ENCODE measurements around the gene BLVRB. TPM values are rescaled to one million over a fixed set of nuclear protein-coding genes. Genes with fewer than 3 reads are reported as not detected.
A peak's percentile ranks its signal among the peaks of the same experiment; 100 is the strongest.

Gene BLVRB
- total and polyA plus RNA-seq, 9 of the 15 experiments (the other 6 are each of a cell fraction or from before 2014, with no cell fraction given): 81.1 to 749 (median 331) TPM

DNA sequence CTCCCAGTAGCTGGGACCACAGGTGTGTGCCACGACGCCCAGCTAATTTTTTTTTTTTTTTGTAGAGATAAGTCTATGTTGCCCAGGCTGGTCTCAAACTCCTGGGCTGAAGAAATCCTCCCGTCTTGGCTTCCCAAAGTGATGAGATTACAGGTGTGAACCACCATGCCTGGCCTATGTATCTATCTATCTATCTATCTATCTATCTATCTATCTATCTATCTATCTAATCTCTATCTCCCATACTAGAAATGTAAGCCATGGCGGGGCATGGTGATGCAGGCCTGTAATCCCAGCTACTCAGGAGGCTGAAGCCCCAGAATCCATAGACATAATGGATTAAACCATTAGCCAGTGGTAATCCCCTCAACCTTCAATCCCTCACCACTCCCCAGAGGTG, 14.9 kb downstream of the BLVRB start:
- DNase-seq (ENCODE audit: extremely low read depth in 1 of 4, low spot score in 3 of 4): no peak

DNA sequence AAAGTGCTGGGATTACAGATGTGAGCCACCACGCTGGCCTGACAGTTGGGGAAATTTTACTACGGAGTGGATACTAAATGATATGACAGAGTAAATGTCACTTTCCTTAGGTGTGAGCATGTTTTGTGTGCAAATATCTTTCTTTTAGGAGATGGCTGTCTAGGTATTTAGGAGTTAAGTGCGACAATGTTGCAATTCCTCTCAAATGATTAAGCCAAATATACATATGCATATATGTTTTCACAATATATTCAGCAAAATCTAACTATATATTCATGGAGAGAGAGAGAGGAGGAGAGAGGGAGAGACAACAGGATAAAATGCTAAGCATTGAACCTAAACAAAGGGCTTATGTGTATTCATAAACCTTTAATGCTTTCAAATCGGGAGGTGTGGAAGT, 16.0 kb downstream of the BLVRB start:
- no TSS peak for BruUV-seq (replicated peaks)

More for the DNA sequence above, 14.9 kb downstream of the BLVRB start:
- no peak overlapping the region for H3K4me3 ChIP-seq
- ChIA-PET POLR2A (interaction anchor here (1.0 kb wide), 1 partner anchor 12 kb away, joined by 3 read pairs; no protein-coding TSS in a partner anchor), CTCF (ENCODE audit: low intra/inter-chr PET ratio) (no interaction called here)
- H3K9me3 ChIP-seq (replicated peaks; ENCODE audit: control insufficient read depth, insufficient read depth, low read depth, low read length): no peaks in the 10 kb centered on the region
- no peaks in the 10 kb centered on the region; the same call in 1 of the 2 replicates for H4K20me1 ChIP-seq (replicated peaks; ENCODE audit: control insufficient read depth, insufficient read depth, low read length)
- peaks cover 13 to 14% of the 10 kb centered on the region in 2 experiments; a peak in 4 of 5 replicates for H3K4me1 ChIP-seq (replicated peaks in 1 of 2; ENCODE audit: control insufficient read depth in 2 of 2, insufficient read depth in 2 of 2, low read length in 2 of 2)
- peaks cover 69% of the 10 kb centered on the region for H3K36me3 ChIP-seq (ENCODE audit: control insufficient read depth, insufficient read depth, low read length)
- BruUV-seq (replicated peaks): no TSS peak
- no peak for ATAC-seq
- no peaks in the 10 kb centered on the region for H3K79me2 ChIP-seq (ENCODE audit: control insufficient read depth, insufficient read depth, low read length)
- no peak overlapping the region for H3K27ac ChIP-seq (ENCODE audit: extremely low read depth, low read depth, low read length)
- WGBS (ENCODE audit: insufficient coverage, low coverage, missing lambda C conversion rate): 92% methylated on average over 4 of the region's 4 CpGs
- TF ChIP-seq ZNF134 (CRISPR knock-in tag; conservative IDR thresholded peaks at IDR 0.05) (no peak), DACH1 (IDR thresholded peaks at IDR 0.05; ENCODE audit: partially characterized antibody) (peak; percentile 97), GATAD2B (IDR thresholded peaks at IDR 0.05; ENCODE audit: borderline replicate concordance) (peak; percentile 42; the same call in 1 of the 2 replicates)
- intact Hi-C loops (cut with micrococcal nuclease) (no loop called here), in situ Hi-C loops (cut with MboI) (no loop called here)
- FAIRE-seq: no peak
- H2AFZ ChIP-seq (ENCODE audit: low read depth, low read length): no peak overlapping the region
- H3K27me3 ChIP-seq (ENCODE audit: control insufficient read depth in 2 of 2, insufficient read depth in 2 of 2, low read length in 2 of 2): no peaks in the 10 kb centered on the region
- H3K9ac ChIP-seq (ENCODE audit: insufficient read depth in 1 of 2, low read depth in 2 of 2, low read length in 2 of 2): no peak overlapping the region
- H3K9me1 ChIP-seq (ENCODE audit: control insufficient read depth, insufficient read depth, low read length): no peaks in the 10 kb centered on the region
- H3K4me2 ChIP-seq (ENCODE audit: insufficient read depth, low read length): no peak overlapping the region

More for the DNA sequence above, 16.0 kb downstream of the BLVRB start:
- Histone ChIP-seq H3K9me1 (ENCODE audit: control insufficient read depth, insufficient read depth, low read length) (no peaks in the 10 kb centered on the region), H3K9ac (ENCODE audit: insufficient read depth in 1 of 2, low read depth in 2 of 2, low read length in 2 of 2) (no peak overlapping the region), H4K20me1 (replicated peaks; ENCODE audit: control insufficient read depth, insufficient read depth, low read length) (no peaks in the 10 kb centered on the region; the same call in 1 of the 2 replicates), H3K4me2 (ENCODE audit: insufficient read depth, low read length) (no peak overlapping the region), H3K27ac (ENCODE audit: extremely low read depth, low read depth, low read length) (no peak overlapping the region), H3K4me3 (no peak overlapping the region), H3K4me1 (replicated peaks in 1 of 2; ENCODE audit: control insufficient read depth in 2 of 2, insufficient read depth in 2 of 2, low read length in 2 of 2) (peaks cover 21 to 22% of the 10 kb centered on the region in 2 experiments; a peak in 4 of 5 replicates), H3K9me3 (replicated peaks; ENCODE audit: control insufficient read depth, insufficient read depth, low read depth, low read length) (no peaks in the 10 kb centered on the region), H3K27me3 (ENCODE audit: control insufficient read depth in 2 of 2, insufficient read depth in 2 of 2, low read length in 2 of 2) (no peaks in the 10 kb centered on the region), H2AFZ (ENCODE audit: low read depth, low read length) (no peak overlapping the region), H3K36me3 (ENCODE audit: control insufficient read depth, insufficient read depth, low read length) (peaks cover 58% of the 10 kb centered on the region), H3K79me2 (ENCODE audit: control insufficient read depth, insufficient read depth, low read length) (no peaks in the 10 kb centered on the region)
- in situ Hi-C loops (cut with MboI) (no loop called here), intact Hi-C loops (cut with micrococcal nuclease) (no loop called here)
- 92% methylated on average over 4 of the region's 4 CpGs for WGBS (ENCODE audit: insufficient coverage, low coverage, missing lambda C conversion rate)
- no peak for DNase-seq (ENCODE audit: extremely low read depth in 1 of 4, low spot score in 3 of 4)
- CTCF ChIA-PET (ENCODE audit: low intra/inter-chr PET ratio): no interaction called here
- POLR2A ChIA-PET: no interaction called here
- ATAC-seq: no peak
- no peak for FAIRE-seq
- no peak for TF ChIP-seq ZNF212 (CRISPR knock-in tag; IDR thresholded peaks at IDR 0.05)
- no peak for TF ChIP-seq ZHX1 (conservative IDR thresholded peaks at IDR 0.05; ENCODE audit: low read length)
- TF ChIP-seq, protein P1, sequence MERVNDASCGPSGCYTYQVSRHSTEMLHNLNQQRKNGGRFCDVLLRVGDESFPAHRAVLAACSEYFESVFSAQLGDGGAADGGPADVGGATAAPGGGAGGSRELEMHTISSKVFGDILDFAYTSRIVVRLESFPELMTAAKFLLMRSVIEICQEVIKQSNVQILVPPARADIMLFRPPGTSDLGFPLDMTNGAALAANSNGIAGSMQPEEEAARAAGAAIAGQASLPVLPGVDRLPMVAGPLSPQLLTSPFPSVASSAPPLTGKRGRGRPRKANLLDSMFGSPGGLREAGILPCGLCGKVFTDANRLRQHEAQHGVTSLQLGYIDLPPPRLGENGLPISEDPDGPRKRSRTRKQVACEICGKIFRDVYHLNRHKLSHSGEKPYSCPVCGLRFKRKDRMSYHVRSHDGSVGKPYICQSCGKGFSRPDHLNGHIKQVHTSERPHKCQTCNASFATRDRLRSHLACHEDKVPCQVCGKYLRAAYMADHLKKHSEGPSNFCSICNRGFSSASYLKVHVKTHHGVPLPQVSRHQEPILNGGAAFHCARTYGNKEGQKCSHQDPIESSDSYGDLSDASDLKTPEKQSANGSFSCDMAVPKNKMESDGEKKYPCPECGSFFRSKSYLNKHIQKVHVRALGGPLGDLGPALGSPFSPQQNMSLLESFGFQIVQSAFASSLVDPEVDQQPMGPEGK (CRISPR knock-in tag; IDR thresholded peaks at IDR 0.05; ENCODE audit: borderline replicate concordance): no peak
- TF ChIP-seq CREM (IDR thresholded peaks at IDR 0.05; ENCODE audit: low read depth): no peak
- TF ChIP-seq PCBP1 (IDR thresholded peaks at IDR 0.05; ENCODE audit: low read depth, low read length, poor library complexity, severe bottlenecking): no peak
- TF ChIP-seq STAT5B (CRISPR knock-in tag; IDR thresholded peaks at IDR 0.05): no peak
- no peak for TF ChIP-seq RBM14 (IDR thresholded peaks at IDR 0.05; ENCODE audit: borderline replicate concordance, insufficient read depth, low read depth, low read length)
- TF ChIP-seq NELFE (IDR thresholded peaks at IDR 0.05; ENCODE audit: insufficient read depth, insufficient read length): no peak
- TF ChIP-seq ZNF133 (CRISPR knock-in tag; IDR thresholded peaks at IDR 0.05): no peak

Data from K562 (cell line).